Heart left ventricle (tissue), 13 donors: Measurements from ENCODE around the gene KANSL1.

Source experiments
- CTCF ChIP-seq, 12 donors: fragments of 200-600 bp; sonication (generic) in 4 of 12; IDR thresholded peaks; one replicate each; pipeline versions ENCODE4 v1.5.0 to v1.8.0; 2018 to 2022; ENCODE audit warnings: antibody characterized with exemption in 12 of 12, mild to moderate bottlenecking in 5 of 12
- POLR2A ChIP-seq, 2 donors: fragments of 450-650 bp; IDR thresholded peaks; one replicate each; pipeline ENCODE4 v1.6.1; 2017; ENCODE audit warnings: antibody characterized with exemption in 2 of 2, mild to moderate bottlenecking in 2 of 2, moderate library complexity in 2 of 2
- donor health status: ischemic (EF 13 %, LVEDD 7.1; RV severe dilation, severe dysfunction).
- donor health status: DM: no; HTN: yes; CAD: no.
- donor health status: DM: no; HTN: no; CAD: no.
- donor health status: ischemic (EF 25% LVEDD 6.9; RV normal size, moderate dysfunction).
- donor health status: ischemic (EF 25% LVEDD 5.7; RV mildly dilated, moderate dysfunction).
- donor health status: ischemic (EF 35%, LVEDD 5.7; RV mildly dilated, moderate dysfunction).
- donor health status: nonischemic (EF 11% LVEDD 7.7; RV severe dilation, severe dysfunction).
- donor health status: DM: yes; HTN: yes; CAD: no.
- donor health status: PGD.
- donor health status: ischemic (EF 29% LVEDD 5.4; RV normal size, mild dysfunction).
- donor health status: nonischemic (EF 23%, LVEDD 6.1; RV moderate dilation, normal function).

GRCh38 chr17:46151762-46152161, 41.5 kb downstream of the KANSL1 start:
- no peak for TF ChIP-seq CTCF (IDR thresholded peaks at IDR 0.05)
- no peak for TF ChIP-seq POLR2A (IDR thresholded peaks at IDR 0.05)
